Liver (tissue), 2 donors: Measurements from ENCODE around the gene ZNF653.

ENCODE experiments used
- CTCF ChIP-seq: fragments of 150-350 bp; IDR thresholded peaks from 2 replicates; pipeline ENCODE4 v1.5.1; 2017; ENCODE audit warnings: improper control_type of control experiment, low read depth, low read length; ENCODE audit not compliant: missing input control
- MAX ChIP-seq: IDR thresholded peaks from 2 replicates; pipeline ENCODE4 v1.6.1; 2016; ENCODE audit warnings: antibody characterized with exemption
- YY1 ChIP-seq: IDR thresholded peaks from 2 replicates; pipeline ENCODE4 v1.6.1; 2016; ENCODE audit warnings: antibody characterized with exemption, mild to moderate bottlenecking
- donor health status: healthy.

GRCh38 chr19:11510444-11510843 is 4.8 kb upstream of the ZNF653 start:
- no peak for TF ChIP-seq CTCF
- TF ChIP-seq MAX, result no peak
- no peak for TF ChIP-seq YY1
